Neuronal stem cell (in vitro differentiated cells): ENCODE measurements around the gene TBC1D5.

ENCODE experiments used
- DNase-seq: peaks from one replicate; pipeline ENCODE4 v3.0.0-alpha.2; 2013; ENCODE audit warnings: low spot score
- H2AFZ ChIP-seq: one replicate; pipeline ENCODE4 v1.6.1; 2013; ENCODE audit warnings: mild to moderate bottlenecking, low read length, inconsistent platforms
- H2AK5ac ChIP-seq: 2 replicates; pipeline ENCODE4 v1.6.1; 2013; ENCODE audit warnings: low read depth, mild to moderate bottlenecking, inconsistent platforms, low read length, moderate library complexity, mixed read lengths
- H2BK120ac ChIP-seq: 2 replicates; pipeline ENCODE4 v1.6.1; 2013; ENCODE audit warnings: low read depth, mild to moderate bottlenecking, inconsistent platforms, low read length, moderate library complexity, mixed read lengths
- H2BK12ac ChIP-seq: one replicate; pipeline ENCODE4 v1.6.1; 2013; ENCODE audit warnings: low read length, inconsistent platforms
- H2BK15ac ChIP-seq: 2 replicates; pipeline ENCODE4 v1.6.1; 2013; ENCODE audit warnings: mild to moderate bottlenecking, low read length, inconsistent platforms, mixed read lengths
- H2BK5ac ChIP-seq: one replicate; pipeline ENCODE4 v1.6.1; 2013; ENCODE audit warnings: inconsistent platforms, mild to moderate bottlenecking, low read length, moderate library complexity
- H3K14ac ChIP-seq: one replicate; pipeline ENCODE4 v1.6.1; 2013; ENCODE audit warnings: low read length, inconsistent platforms
- H3K18ac ChIP-seq: 2 replicates; pipeline ENCODE4 v1.6.1; 2013; ENCODE audit warnings: low read length, inconsistent platforms
- H3K23ac ChIP-seq: 2 replicates; pipeline ENCODE4 v1.6.1; 2013; ENCODE audit warnings: low read depth, mild to moderate bottlenecking, mixed read lengths, low read length, inconsistent platforms; ENCODE audit not compliant: poor library complexity
- H3K27ac ChIP-seq: replicated peaks from 3 replicates; pipeline ENCODE4 v1.5.1; 2013; ENCODE audit warnings: low read length, inconsistent platforms
- H3K27me3 ChIP-seq, 3 experiments: 2 replicates each; pipeline ENCODE4 v1.6.1; 2013; ENCODE audit warnings: low read length in 3 of 3, mild to moderate bottlenecking in 2 of 3, inconsistent platforms in 1 of 3, low read depth in 1 of 3, mixed read lengths in 1 of 3, moderate library complexity in 1 of 3; ENCODE audit not compliant: control insufficient read depth in 3 of 3, insufficient read depth in 3 of 3
- H3K36me3 ChIP-seq, 2 donors: replicated peaks in 1 of 2; 2 replicates each; pipeline ENCODE4 v1.6.1; 2013; ENCODE audit warnings: low read length in 2 of 2; ENCODE audit not compliant: control insufficient read depth in 2 of 2, insufficient read depth in 2 of 2
- H3K4ac ChIP-seq: 2 replicates; pipeline ENCODE4 v1.6.1; 2013; ENCODE audit warnings: inconsistent platforms, mild to moderate bottlenecking, low read length, moderate library complexity
- H3K4me1 ChIP-seq, 2 donors: 1 replicate in 1 of 2; 2 replicates in 1 of 2; pipeline ENCODE4 v1.6.1; 2013; ENCODE audit warnings: low read length in 2 of 2, low read depth in 1 of 2; ENCODE audit not compliant: control insufficient read depth in 2 of 2, insufficient read depth in 1 of 2
- H3K4me2 ChIP-seq: one replicate; pipeline ENCODE4 v1.6.1; 2013; ENCODE audit warnings: mild to moderate bottlenecking, low read length, inconsistent platforms; ENCODE audit not compliant: insufficient read depth, poor library complexity, severe bottlenecking
- H3K4me3 ChIP-seq, 2 donors: 2 replicates each; pipeline ENCODE4 v1.5.1; 2013; ENCODE audit warnings: low read length in 2 of 2, mild to moderate bottlenecking in 2 of 2, inconsistent platforms in 1 of 2, moderate library complexity in 1 of 2
- H3K79me1 ChIP-seq: one replicate; pipeline ENCODE4 v1.6.1; 2013; ENCODE audit warnings: low read depth, mild to moderate bottlenecking, inconsistent platforms, low read length, moderate library complexity
- H3K9ac ChIP-seq: one replicate; pipeline ENCODE4 v1.6.1; 2013; ENCODE audit warnings: mild to moderate bottlenecking, low read depth, low read length, inconsistent platforms; ENCODE audit not compliant: poor library complexity
- H3K9me3 ChIP-seq, 2 donors: replicated peaks in 1 of 2; 2 replicates each; pipeline versions ENCODE3 to v1.6.1; 2013; ENCODE audit warnings: low read length in 2 of 2, mild to moderate bottlenecking in 2 of 2, inconsistent platforms in 1 of 2, low read depth in 1 of 2, mixed read lengths in 1 of 2, moderate library complexity in 1 of 2; ENCODE audit not compliant: control insufficient read depth in 2 of 2, insufficient read depth in 1 of 2
- H4K8ac ChIP-seq: one replicate; pipeline ENCODE4 v1.6.1; 2013; ENCODE audit warnings: low read depth, mild to moderate bottlenecking, inconsistent platforms, low read length, moderate library complexity
- H4K91ac ChIP-seq: one replicate; pipeline ENCODE4 v1.6.1; 2013; ENCODE audit warnings: low read length, low read depth, mild to moderate bottlenecking, inconsistent platforms; ENCODE audit not compliant: poor library complexity
- WGBS, 2 donors: extraction: QIAGEN DNeasy Blood & Tissue Kit; methylation state at CpG; one replicate each; pipeline ENCODE4 v1.1.7; 2013; ENCODE audit warnings: missing lambda C conversion rate in 2 of 2, mixed read lengths in 1 of 2; ENCODE audit not compliant: insufficient read length in 2 of 2, insufficient replicate concordance in 1 of 2; ENCODE audit errors: extremely low coverage in 2 of 2; 5-methylcytosine and 5-hydroxymethylcytosine counted together

TBC1D5 gene

DNA sequence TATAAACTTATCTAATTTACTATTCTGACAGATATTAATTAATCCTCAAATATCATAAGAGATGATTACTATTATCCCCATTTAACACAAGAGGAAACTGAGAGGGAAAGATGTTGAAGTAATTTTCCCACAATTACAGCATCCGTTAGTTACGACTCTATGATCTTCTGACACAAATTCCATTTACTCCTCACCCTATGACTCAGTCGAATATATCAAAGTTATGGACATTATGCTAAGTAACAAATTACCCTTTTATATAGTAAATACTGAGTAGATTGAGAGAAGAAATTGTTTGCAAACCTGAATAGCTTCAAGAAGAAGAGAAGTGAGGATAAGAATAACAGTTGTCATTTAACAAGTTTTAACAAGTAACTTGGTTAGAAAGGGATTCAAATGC is 340.0 kb downstream of the TBC1D5 start:
- no peak overlapping the region for H2BK5ac ChIP-seq
- no peak overlapping the region for H2BK15ac ChIP-seq
- peaks cover 0 to 3% of the 10 kb centered on the region in 2 donors for H3K4me1 ChIP-seq
- H2AFZ ChIP-seq: no peak overlapping the region
- no peak overlapping the region for H3K9ac ChIP-seq
- peaks cover 0 to 7% of the 10 kb centered on the region in 2 donors for H3K36me3 ChIP-seq
- no peaks in the 10 kb centered on the region for H3K27me3 ChIP-seq
- no peak for DNase-seq
- H2BK120ac ChIP-seq: no peak overlapping the region
- H4K8ac ChIP-seq: no peak overlapping the region
- no CpG with 5 or more reads among the region's 3 CpGs for WGBS, 2 donors
- H4K91ac ChIP-seq: no peak overlapping the region
- H3K9me3 ChIP-seq: no peaks in the 10 kb centered on the region
- no peak overlapping the region for H3K4ac ChIP-seq
- H3K14ac ChIP-seq: no peak overlapping the region
- no peak overlapping the region for H3K27ac ChIP-seq
- no peaks in the 10 kb centered on the region for H3K79me1 ChIP-seq
- no peak overlapping the region for H2BK12ac ChIP-seq
- H2AK5ac ChIP-seq: no peak overlapping the region
- H3K23ac ChIP-seq: no peak overlapping the region
- no peak overlapping the region for H3K4me3 ChIP-seq
- no peak overlapping the region for H3K4me2 ChIP-seq
- no peak overlapping the region for H3K18ac ChIP-seq

DNA sequence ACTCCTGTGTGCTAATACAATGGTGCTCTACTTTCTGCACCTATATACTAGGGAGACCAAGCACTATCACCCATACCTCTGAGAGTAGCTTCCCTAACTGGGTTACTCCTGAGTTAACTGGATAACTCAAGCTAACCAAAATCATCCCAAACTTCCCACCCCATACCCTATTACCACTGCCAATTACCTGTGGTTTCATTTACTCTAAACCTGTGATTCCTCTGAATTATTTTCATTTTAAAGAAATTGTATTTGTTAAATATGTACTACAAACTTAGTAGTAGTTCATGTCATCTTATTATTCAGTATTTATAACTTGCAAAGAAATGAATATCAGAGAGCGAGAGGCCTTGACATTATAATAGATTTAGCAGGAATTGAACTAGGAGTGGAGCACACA is 340.5 kb downstream of the TBC1D5 start:
- H2BK15ac ChIP-seq: no peak overlapping the region
- H3K4me2 ChIP-seq: no peak overlapping the region
- H3K4ac ChIP-seq: no peak overlapping the region
- H3K23ac ChIP-seq: no peak overlapping the region
- peaks cover 0 to 3% of the 10 kb centered on the region in 2 donors for H3K4me1 ChIP-seq
- no peak overlapping the region for H4K91ac ChIP-seq
- no peak overlapping the region for H2BK5ac ChIP-seq
- no peak overlapping the region for H3K9ac ChIP-seq
- no peak overlapping the region for H3K14ac ChIP-seq
- H3K4me3 ChIP-seq: no peak overlapping the region
- no peak overlapping the region for H2BK12ac ChIP-seq
- H2AFZ ChIP-seq: no peak overlapping the region
- no peak overlapping the region for H3K27ac ChIP-seq
- H3K36me3 ChIP-seq: peaks cover 0 to 7% of the 10 kb centered on the region in 2 donors
- DNase-seq: no peak
- H3K18ac ChIP-seq: no peak overlapping the region
- no peak overlapping the region for H2BK120ac ChIP-seq
- H3K79me1 ChIP-seq: no peaks in the 10 kb centered on the region
- H2AK5ac ChIP-seq: no peak overlapping the region
- no peaks in the 10 kb centered on the region for H3K9me3 ChIP-seq
- WGBS, 2 donors: no CpG with 5 or more reads among the region's 1 CpG
- no peak overlapping the region for H4K8ac ChIP-seq
- H3K27me3 ChIP-seq: no peaks in the 10 kb centered on the region

DNA sequence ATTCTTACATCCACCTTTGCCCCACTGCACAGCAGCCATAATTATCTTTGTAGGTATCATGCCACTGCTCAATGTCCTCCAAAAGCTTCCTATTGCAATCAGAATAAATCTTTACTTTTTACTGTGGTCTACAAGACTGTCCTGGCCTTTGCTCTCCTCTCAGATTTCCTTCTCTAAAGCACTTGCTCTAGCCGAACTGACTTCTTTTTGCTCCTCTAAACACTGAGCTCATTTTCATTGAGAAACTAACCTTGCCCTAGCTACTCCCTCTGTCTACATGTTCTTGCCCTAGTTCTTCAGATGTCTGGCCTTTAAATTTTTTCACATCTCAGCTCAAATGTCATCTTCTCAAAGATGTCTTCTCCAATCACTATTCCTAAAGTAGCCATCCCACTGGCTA is 342.8 kb downstream of the TBC1D5 start:
- no peak overlapping the region for H2BK120ac ChIP-seq
- H3K36me3 ChIP-seq: peaks cover 0 to 7% of the 10 kb centered on the region in 2 donors
- H3K27me3 ChIP-seq: no peaks in the 10 kb centered on the region
- H4K8ac ChIP-seq: no peak overlapping the region
- no peak overlapping the region for H3K23ac ChIP-seq
- H2AFZ ChIP-seq: no peak overlapping the region
- H2AK5ac ChIP-seq: no peak overlapping the region
- H3K79me1 ChIP-seq: no peaks in the 10 kb centered on the region
- H4K91ac ChIP-seq: no peak overlapping the region
- no CpG with 5 or more reads among the region's 1 CpG for WGBS, 2 donors
- H3K4me3 ChIP-seq: no peak overlapping the region
- DNase-seq: no peak
- no peak overlapping the region for H3K4ac ChIP-seq
- peaks cover 0 to 1% of the 10 kb centered on the region in 2 donors for H3K4me1 ChIP-seq
- H3K27ac ChIP-seq: no peak overlapping the region
- H3K14ac ChIP-seq: no peak overlapping the region
- no peak overlapping the region for H2BK15ac ChIP-seq
- H2BK5ac ChIP-seq: no peak overlapping the region
- H3K18ac ChIP-seq: no peak overlapping the region
- H3K9ac ChIP-seq: no peak overlapping the region
- H3K4me2 ChIP-seq: no peak overlapping the region
- H2BK12ac ChIP-seq: no peak overlapping the region
- no peaks in the 10 kb centered on the region for H3K9me3 ChIP-seq

DNA sequence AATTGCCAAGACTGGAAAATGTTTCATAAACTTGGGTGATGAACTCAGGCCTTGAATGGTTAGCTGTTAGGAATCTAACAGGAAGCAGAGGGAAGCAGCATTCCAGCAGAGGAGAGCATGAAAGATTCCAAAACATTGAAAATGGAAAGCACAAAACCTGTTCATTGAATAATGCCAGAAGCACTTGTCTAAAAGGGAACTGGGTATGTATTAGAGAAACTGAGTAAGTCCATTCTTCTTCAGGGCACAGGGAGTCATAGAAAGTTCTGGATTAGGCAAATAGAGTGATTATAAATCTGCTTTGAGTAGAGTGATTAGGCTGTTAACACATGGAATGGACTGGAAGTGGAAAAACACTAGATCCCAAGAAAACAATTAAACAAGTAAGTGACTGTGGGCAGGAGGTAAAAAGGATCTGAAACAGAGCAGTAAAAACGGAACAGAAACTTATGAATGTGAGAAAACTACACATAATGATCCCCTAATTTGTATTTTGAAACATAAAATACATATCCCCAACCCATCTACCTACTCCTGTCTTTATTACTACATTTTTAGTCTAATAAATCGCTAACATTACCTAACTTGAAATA is 343.4 kb downstream of the TBC1D5 start:
- Histone ChIP-seq H3K27me3 (no peaks in the 10 kb centered on the region), H4K8ac (no peak overlapping the region), H3K36me3 (peaks cover 0 to 1% of the 10 kb centered on the region in 2 donors), H2BK120ac (no peak overlapping the region), H3K4me2 (no peak overlapping the region), H3K4me1 (peaks cover 0 to 1% of the 10 kb centered on the region in 2 donors), H2BK15ac (no peak overlapping the region), H2BK12ac (no peak overlapping the region), H3K23ac (no peak overlapping the region), H2AFZ (no peak overlapping the region), H2AK5ac (no peak overlapping the region), H2BK5ac (no peak overlapping the region), H3K9ac (no peak overlapping the region), H3K27ac (no peak overlapping the region), H3K4me3 (no peak overlapping the region), H3K18ac (no peak overlapping the region), H3K9me3 (no peaks in the 10 kb centered on the region), H3K79me1 (no peaks in the 10 kb centered on the region), H3K14ac (no peak overlapping the region), H3K4ac (no peak overlapping the region), H4K91ac (no peak overlapping the region)
- WGBS, 2 donors: no CpG with 5 or more reads among the region's 2 CpGs
- no peak for DNase-seq
